Common myeloid progenitor, CD34-positive (primary cell): ENCODE data around the gene CAPZA1.
A peak's percentile ranks its signal among the peaks of the same experiment; 100 is the strongest.

Source experiments
- CTCF ChIA-PET: fragments of 350-600 bp; sonication (Branson Sonifier 250); formaldehyde crosslinking; loops from one replicate; lab custom pipeline; 2021; ENCODE audit warnings: antibody characterized with exemption; lab: Charles Lee
- POLR2A ChIA-PET: fragments of 350-600 bp; sonication (Branson Sonifier 250); formaldehyde crosslinking; loops from one replicate; lab custom pipeline; 2021; ENCODE audit warnings: antibody characterized with exemption; lab: Charles Lee
- DNase-seq, 3 donors: peaks; one replicate each; pipeline versions ENCODE4 v3.0.0 to v3.0.0-alpha.2; 2013
- H3K27ac ChIP-seq, 2 experiments: 1 replicate in 1 of 2; 2 replicates in 1 of 2; pipeline ENCODE4 v1.7.0; 2013; ENCODE audit warnings: inconsistent platforms in 2 of 2, low read length in 2 of 2, mild to moderate bottlenecking in 2 of 2, low read depth in 1 of 2, moderate library complexity in 1 of 2; ENCODE audit not compliant: severe bottlenecking in 2 of 2, insufficient read depth in 1 of 2, poor library complexity in 1 of 2
- H3K27me3 ChIP-seq, 5 experiments: replicated peaks in 2 of 5; 1 replicate in 3 of 5; 2 replicates in 2 of 5; pipeline versions ENCODE4 v1.6.1 to v1.7.0; 2013; ENCODE audit warnings: low read length in 4 of 5, mild to moderate bottlenecking in 2 of 5, moderate library complexity in 2 of 5, inconsistent platforms in 1 of 5; ENCODE audit not compliant: insufficient read depth in 5 of 5, control insufficient read depth in 4 of 5
- H3K36me3 ChIP-seq, 4 experiments: 1 replicate in 2 of 4; 2 replicates in 2 of 4; pipeline versions ENCODE4 v1.6.1 to v1.7.0; 2013; ENCODE audit warnings: low read length in 3 of 4, control low read depth in 1 of 4, mild to moderate bottlenecking in 1 of 4; ENCODE audit not compliant: control insufficient read depth in 4 of 4, insufficient read depth in 4 of 4
- H3K4me1 ChIP-seq, 4 experiments: 1 replicate in 3 of 4; 2 replicates in 1 of 4; pipeline versions ENCODE4 v1.6.1 to v1.7.1; 2013; ENCODE audit warnings: low read length in 3 of 4, mild to moderate bottlenecking in 3 of 4, control low read depth in 1 of 4, inconsistent platforms in 1 of 4, moderate library complexity in 1 of 4; ENCODE audit not compliant: control insufficient read depth in 4 of 4, insufficient read depth in 4 of 4; ENCODE audit errors: control extremely low read depth in 1 of 4
- H3K4me3 ChIP-seq, 7 experiments: 1 replicate in 4 of 7; 2 replicates in 3 of 7; pipeline versions ENCODE4 v1.5.1 to v1.7.0; 2013; ENCODE audit warnings: mild to moderate bottlenecking in 7 of 7, low read length in 6 of 7, moderate library complexity in 6 of 7, inconsistent platforms in 2 of 7, low read depth in 2 of 7, control low read depth in 1 of 7; ENCODE audit not compliant: insufficient read depth in 4 of 7, control insufficient read depth in 1 of 7; ENCODE audit errors: extremely low read depth in 1 of 7
- H3K9me3 ChIP-seq, 5 experiments: 1 replicate in 4 of 5; 2 replicates in 1 of 5; pipeline versions ENCODE4 v1.6.1 to v1.7.1; 2013; ENCODE audit warnings: low read length in 4 of 5, mild to moderate bottlenecking in 2 of 5, inconsistent platforms in 1 of 5, low read depth in 1 of 5, moderate library complexity in 1 of 5; ENCODE audit not compliant: control insufficient read depth in 4 of 5, insufficient read depth in 2 of 5; ENCODE audit errors: control extremely low read depth in 1 of 5
- WGBS: methylation state at CpG from one replicate; pipeline ENCODE4 v1.1.5; 2013; ENCODE audit not compliant: insufficient coverage; 5-methylcytosine and 5-hydroxymethylcytosine counted together

Gene CAPZA1

DNA sequence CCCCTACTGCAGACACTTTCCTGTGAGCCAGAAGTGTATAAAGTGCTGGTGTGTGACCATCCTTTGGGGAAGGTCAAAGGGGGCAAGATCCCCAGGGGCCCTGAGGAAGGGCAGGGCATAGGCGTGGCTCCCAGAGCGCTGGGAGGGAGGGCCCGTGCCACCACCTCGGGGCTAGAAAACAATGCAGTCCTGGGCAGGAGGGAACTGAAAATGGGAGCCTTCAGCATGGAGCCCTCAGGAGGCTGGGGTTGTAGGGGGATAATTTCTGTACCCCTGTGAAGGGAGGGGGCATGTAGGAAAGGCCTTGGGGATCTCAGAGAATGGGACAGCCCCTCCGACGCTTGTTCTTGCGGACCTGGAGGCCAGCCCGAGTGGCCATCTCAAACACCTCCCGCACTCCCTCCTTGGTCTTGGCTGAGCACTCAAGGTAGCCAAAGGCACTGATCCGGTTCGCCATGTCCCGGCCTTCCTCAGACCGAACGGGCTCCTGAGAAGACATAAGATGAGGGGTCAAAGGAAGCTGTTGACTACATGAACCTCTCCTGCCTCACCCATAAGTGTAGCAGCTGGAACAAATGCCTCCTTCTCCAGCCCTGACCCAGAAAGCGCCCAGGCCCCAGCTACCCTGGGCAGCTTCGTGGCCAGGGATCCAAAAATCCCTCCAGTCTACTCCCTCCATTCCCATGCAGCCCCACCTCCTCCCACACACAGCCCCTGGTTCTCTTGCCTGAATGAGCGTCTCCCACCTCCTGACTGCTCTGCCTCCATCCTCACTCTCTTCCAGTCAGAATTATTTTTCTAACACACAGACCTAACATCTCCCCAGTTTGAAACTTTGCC is 81.8 kb downstream of the CAPZA1 start:
- peaks cover 0 to 41% (median 27%) of the 10 kb centered on the region in 4 experiments for H3K36me3 ChIP-seq
- ChIA-PET CTCF (interaction anchor here (0.6 to 3.0 kb wide), 4 partner anchors 14 to 200 kb away, joined by 3 to 28 read pairs (median 12); partner anchors contain the start of genes MOV10 and PPM1J), POLR2A (interaction anchor here (1.1 kb wide), 1 partner anchor 27 kb away, joined by 4 read pairs; the partner anchor contains the start of gene MOV10)
- H3K4me3 ChIP-seq, result peak overlapping the region in 2 of 7 experiments; percentile 40 to 45
- WGBS, result 85% methylated on average over 17 of the region's 17 CpGs
- H3K27me3 ChIP-seq, result no peaks in the 10 kb centered on the region
- DNase-seq, result no peak
- H3K27ac ChIP-seq, result peak overlapping the region; percentile 61 to 88
- H3K9me3 ChIP-seq, result no peaks in the 10 kb centered on the region
- peaks cover 12 to 63% (median 55%) of the 10 kb centered on the region in 4 experiments for H3K4me1 ChIP-seq

DNA sequence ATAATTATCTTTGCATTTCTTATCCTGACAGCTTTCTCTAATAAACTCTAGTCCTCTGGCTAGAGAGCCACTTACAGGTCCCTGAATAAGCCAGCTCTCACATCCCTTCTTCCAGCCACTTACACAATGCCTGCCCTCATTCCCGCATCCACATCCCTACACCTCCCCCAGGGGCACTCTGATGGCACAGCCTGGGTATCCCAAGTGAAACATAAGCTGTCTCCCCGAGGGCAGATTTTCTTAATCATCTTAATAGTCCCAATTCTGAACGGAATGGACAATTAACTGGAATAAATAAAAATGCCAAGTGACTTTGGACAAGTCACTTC is 82.4 kb downstream of the CAPZA1 start:
- no peaks in the 10 kb centered on the region for H3K9me3 ChIP-seq
- ChIA-PET POLR2A (interaction anchor here (1.1 kb wide), 1 partner anchor 27 kb away, joined by 4 read pairs; the partner anchor contains the start of gene MOV10), CTCF (interaction anchor here (3.7 kb wide), 1 partner anchor 14 kb away, joined by 30 read pairs; the partner anchor contains the start of gene PPM1J)
- DNase-seq, result no peak
- H3K36me3 ChIP-seq, result peaks cover 0 to 36% (median 21%) of the 10 kb centered on the region in 4 experiments
- no peak overlapping the region for H3K4me3 ChIP-seq
- 100% methylated on average over 2 of the region's 3 CpGs for WGBS
- peak overlapping the region in 1 of 2 experiments; percentile 88 for H3K27ac ChIP-seq
- no peaks in the 10 kb centered on the region for H3K27me3 ChIP-seq
- peaks cover 12 to 65% (median 58%) of the 10 kb centered on the region in 4 experiments for H3K4me1 ChIP-seq

DNA sequence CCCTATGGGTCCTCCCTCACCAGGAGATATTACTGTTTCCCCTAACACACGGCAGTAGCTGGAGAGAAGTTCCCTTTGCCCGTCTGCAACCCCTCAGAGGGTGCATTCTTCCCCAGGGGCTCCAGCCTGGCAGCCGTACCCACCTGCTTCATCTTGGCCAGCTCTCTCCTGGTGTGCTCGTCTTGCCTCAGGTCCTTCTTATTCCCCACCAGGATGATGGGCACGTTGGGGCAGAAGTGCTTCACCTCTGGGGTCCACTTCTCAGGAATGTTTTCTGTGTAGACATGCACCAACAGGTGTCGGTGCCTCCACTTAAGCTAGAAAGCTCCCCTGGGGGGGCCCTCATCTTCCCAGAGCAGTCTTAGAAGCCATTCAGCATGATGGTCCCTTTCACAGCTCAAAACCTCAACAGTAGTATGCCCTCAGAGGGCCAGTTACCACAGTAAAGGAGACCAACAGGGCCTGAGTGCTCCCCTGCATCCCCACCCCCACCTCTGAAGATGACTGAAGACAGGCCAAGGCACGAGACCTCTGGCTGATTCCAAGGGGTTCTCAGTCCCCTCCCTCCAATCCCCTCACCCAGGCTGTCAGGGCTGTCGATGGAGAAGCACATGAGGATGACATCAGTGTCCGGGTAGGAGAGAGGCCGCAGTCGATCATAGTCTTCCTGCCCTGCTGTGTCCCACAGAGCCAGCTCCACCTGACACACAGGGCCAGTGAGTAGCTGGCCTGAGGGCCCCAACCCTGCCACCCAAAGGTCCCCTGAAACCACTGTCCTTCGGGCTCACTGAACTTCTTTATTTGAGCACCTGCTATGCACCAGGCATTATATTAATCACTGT is 83.0 kb downstream of the CAPZA1 start:
- peak overlapping the region in 1 of 2 experiments; percentile 29 for H3K27ac ChIP-seq
- WGBS, result 87% methylated on average over 10 of the region's 12 CpGs
- no peak for DNase-seq
- ChIA-PET POLR2A (interaction anchor here (1.1 kb wide), 1 partner anchor 28 kb away, joined by 4 read pairs; the partner anchor contains the start of gene MOV10), CTCF (interaction anchor here (1.0 to 3.7 kb wide), 2 partner anchors 13 to 88 kb away, joined by 3 to 30 read pairs; partner anchors contain the start of gene PPM1J)
- H3K27me3 ChIP-seq, result peaks cover 0 to 2% (median 0%) of the 10 kb centered on the region in 5 experiments
- peaks cover 12 to 69% (median 63%) of the 10 kb centered on the region in 4 experiments for H3K4me1 ChIP-seq
- no peaks in the 10 kb centered on the region for H3K9me3 ChIP-seq
- peaks cover 0 to 35% (median 20%) of the 10 kb centered on the region in 4 experiments for H3K36me3 ChIP-seq
- no peak overlapping the region for H3K4me3 ChIP-seq

DNA sequence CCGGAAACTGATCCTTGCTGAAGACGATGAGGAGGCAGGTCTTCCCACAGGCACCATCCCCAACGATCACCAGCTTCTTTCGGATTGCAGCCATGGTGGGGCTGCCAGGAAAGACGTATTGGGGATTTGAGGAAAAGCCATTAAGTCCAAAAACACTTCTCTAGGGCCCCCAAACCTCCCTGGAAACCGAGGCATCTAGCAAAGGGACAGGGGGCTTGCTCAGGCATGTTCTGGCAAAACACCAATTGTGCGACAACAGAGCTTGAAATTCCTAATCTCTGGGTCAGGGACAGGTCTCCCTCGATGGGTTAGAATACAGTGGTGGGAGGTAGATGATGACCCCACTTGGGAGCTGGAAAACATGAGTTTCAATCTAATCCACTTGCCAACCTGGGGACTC is 84.1 kb downstream of the CAPZA1 start:
- peaks cover 0 to 4% (median 0%) of the 10 kb centered on the region in 5 experiments for H3K27me3 ChIP-seq

DNA sequence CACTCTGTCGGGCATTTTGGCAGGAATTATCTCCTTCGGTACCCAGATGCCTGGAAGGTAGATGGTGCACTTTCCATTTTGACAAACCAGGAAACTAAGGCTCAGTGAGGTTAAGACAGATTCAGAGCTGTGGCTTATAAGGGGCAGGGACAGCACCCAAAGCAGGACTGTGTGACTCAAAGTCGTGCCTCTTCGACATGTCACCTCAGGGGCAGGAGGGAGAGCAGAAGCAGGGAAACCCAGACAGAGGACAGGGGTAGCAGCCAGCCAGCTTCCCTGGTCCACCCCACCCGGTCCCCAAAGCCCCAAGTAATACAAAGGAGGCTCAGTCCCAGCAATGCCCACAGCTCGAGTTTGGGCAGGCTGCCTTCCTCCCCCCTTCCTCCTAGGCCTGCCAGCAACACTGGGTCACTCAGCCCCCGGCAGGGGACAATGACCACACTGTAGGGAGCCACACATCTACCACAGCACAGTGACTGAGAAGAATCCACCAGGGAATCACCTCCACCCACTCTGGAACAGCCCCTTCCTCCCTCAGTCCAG is 84.8 kb downstream of the CAPZA1 start:
- Histone ChIP-seq H3K27ac (peak overlapping the region in 1 of 2 experiments; percentile 18), H3K36me3 (peaks cover 0 to 19% (median 8%) of the 10 kb centered on the region in 4 experiments), H3K4me1 (peaks cover 12 to 68% (median 57%) of the 10 kb centered on the region in 4 experiments), H3K27me3 (peaks cover 0 to 4% (median 0%) of the 10 kb centered on the region in 5 experiments), H3K9me3 (no peaks in the 10 kb centered on the region), H3K4me3 (peak overlapping the region in 5 of 7 experiments; percentile 23 to 86 (median 76))
- no peak for DNase-seq
- WGBS, result 81% methylated on average over 5 of the region's 7 CpGs
- ChIA-PET POLR2A (interaction anchor here (1.2 to 1.6 kb wide), 2 partner anchors 30 to 203 kb away, joined by 4 to 6 read pairs; partner anchors contain the start of gene MOV10), CTCF (interaction anchor here (0.7 to 3.7 kb wide), 7 partner anchors 10 to 203 kb away, joined by 3 to 30 read pairs (median 5); partner anchors contain the start of genes MOV10 and PPM1J)

More for the DNA sequence above, 84.1 kb downstream of the CAPZA1 start:
- Histone ChIP-seq H3K27ac (no peak overlapping the region), H3K36me3 (peaks cover 0 to 24% (median 12%) of the 10 kb centered on the region in 4 experiments), H3K4me3 (no peak overlapping the region), H3K4me1 (peaks cover 12 to 70% (median 63%) of the 10 kb centered on the region in 4 experiments), H3K9me3 (no peaks in the 10 kb centered on the region)
- 97% methylated on average over 7 of the region's 8 CpGs for WGBS
- DNase-seq, result no peak
- ChIA-PET CTCF (interaction anchor here (0.8 to 3.7 kb wide), 6 partner anchors 12 to 202 kb away, joined by 3 to 30 read pairs (median 4); partner anchors contain the start of genes MOV10 and PPM1J), POLR2A (interaction anchor here (1.6 kb wide), 1 partner anchor 29 kb away, joined by 6 read pairs; the partner anchor contains the start of gene MOV10)
